Right lung (tissue), 10 donors: ENCODE results near the gene ATF7IP2. TPM values are rescaled to one million over a fixed set of nuclear protein-coding genes. Genes with fewer than 3 reads are reported as not detected.
"Not testable (repeated sequence)": the region's sequence is repeated elsewhere in the genome, so short reads cannot be mapped to it uniquely, and the experiment has no call there.

ENCODE experiments used
- DNase-seq, 2 donors: peaks; one replicate each; pipeline ENCODE4 v3.0.0-alpha.2; 2013
- long read RNA-seq, 8 donors: transcript quantifications; one replicate each; lab custom pipeline, GENCODE V29; 2026
- polyA plus RNA-seq, 5 donors: library from polyadenylated mRNA; unstranded; fragments of 120-200 nt; gene quantifications; one replicate each; pipeline versions ENCODE4 v1.2.1 to v1.2.3, GENCODE V29; 2013; ENCODE audit warnings: inconsistent platforms in 1 of 5, low replicate concordance in 1 of 5; ENCODE audit not compliant: insufficient read length in 5 of 5, insufficient read depth in 1 of 5

The ATF7IP2 gene, protein sequence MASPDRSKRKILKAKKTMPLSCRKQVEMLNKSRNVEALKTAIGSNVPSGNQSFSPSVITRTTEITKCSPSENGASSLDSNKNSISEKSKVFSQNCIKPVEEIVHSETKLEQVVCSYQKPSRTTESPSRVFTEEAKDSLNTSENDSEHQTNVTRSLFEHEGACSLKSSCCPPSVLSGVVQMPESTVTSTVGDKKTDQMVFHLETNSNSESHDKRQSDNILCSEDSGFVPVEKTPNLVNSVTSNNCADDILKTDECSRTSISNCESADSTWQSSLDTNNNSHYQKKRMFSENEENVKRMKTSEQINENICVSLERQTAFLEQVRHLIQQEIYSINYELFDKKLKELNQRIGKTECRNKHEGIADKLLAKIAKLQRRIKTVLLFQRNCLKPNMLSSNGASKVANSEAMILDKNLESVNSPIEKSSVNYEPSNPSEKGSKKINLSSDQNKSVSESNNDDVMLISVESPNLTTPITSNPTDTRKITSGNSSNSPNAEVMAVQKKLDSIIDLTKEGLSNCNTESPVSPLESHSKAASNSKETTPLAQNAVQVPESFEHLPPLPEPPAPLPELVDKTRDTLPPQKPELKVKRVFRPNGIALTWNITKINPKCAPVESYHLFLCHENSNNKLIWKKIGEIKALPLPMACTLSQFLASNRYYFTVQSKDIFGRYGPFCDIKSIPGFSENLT
- 10 to 100 TPM in 4 of 5 donors, 1 to 10 TPM in 1; 8.8 to 14.3 (median 12.8) TPM for polyA plus RNA-seq
- long read RNA-seq, donor 1, partial matches to known transcripts = 272 of 275 reads
- long read RNA-seq, donor 1, other reads (novel, unspliced or antisense) = 0 of 275 reads
- long read RNA-seq, donor 2 = 0 reads
- long read RNA-seq, donor 3, partial matches to known transcripts = 0 of 3 reads
- long read RNA-seq, donor 3, other reads (novel, unspliced or antisense) = 0 of 3 reads
- long read RNA-seq, donor 4 = 0 reads
- long read RNA-seq, donor 5, partial matches to known transcripts = 0 of 5 reads
- long read RNA-seq, donor 5, other reads (novel, unspliced or antisense) = 0 of 5 reads
- long read RNA-seq, donor 6, partial matches to known transcripts = 183 of 186 reads
- long read RNA-seq, donor 6, other reads (novel, unspliced or antisense) = 0 of 186 reads
- long read RNA-seq, donor 7, partial matches to known transcripts = 288 of 289 reads
- long read RNA-seq, donor 7, other reads (novel, unspliced or antisense) = 0 of 289 reads
- long read RNA-seq, donor 8, partial matches to known transcripts = 0 of 2 reads
- long read RNA-seq, donor 8, other reads (novel, unspliced or antisense) = 0 of 2 reads

DNA sequence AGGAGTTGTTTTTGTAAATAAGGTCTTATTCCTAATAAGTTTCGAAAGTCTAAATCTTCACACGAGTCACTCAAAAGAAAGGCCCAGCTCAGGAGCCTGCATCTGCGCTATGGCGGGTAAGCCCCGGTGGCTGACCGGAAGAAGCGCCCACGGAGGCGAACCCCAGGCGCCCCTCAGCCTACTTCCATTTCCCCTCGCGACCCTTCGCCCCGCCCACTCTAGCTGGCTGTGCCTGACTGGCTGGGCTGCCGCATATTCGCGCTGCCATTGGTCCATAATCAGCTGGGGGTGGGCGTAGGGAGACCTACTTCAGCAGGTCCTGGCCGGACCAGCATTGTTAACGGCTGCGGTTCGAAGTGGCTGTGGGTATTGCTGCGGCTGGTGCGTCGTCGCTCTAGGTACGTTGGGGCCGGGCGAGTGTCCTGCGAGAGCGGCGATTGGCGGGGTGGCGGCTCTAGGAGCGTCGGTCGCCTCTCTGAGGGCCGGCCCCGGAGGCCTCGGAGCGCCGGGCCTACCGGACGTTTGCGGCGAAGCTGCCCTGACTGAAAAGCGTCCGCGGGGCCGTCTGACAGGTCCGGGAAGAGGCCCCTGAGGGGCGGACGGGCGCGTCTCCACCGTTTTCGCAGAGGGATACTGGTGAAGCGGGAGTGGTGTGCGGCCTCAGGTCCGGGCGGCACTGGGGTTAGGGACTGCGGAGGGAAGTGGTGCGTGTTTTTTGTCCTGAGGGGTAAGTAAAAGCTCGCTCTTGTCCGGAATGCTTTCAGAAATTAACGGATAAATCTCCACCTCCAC is at the start of gene ATF7IP2:
Gene ATF7IP2 (plus strand): TSS at position 337 of the 792 bp plus-strand sequence. CDS start 44,560 bp downstream, outside the sequence.
- peak; percentile 62 to 71 for DNase-seq

DNA sequence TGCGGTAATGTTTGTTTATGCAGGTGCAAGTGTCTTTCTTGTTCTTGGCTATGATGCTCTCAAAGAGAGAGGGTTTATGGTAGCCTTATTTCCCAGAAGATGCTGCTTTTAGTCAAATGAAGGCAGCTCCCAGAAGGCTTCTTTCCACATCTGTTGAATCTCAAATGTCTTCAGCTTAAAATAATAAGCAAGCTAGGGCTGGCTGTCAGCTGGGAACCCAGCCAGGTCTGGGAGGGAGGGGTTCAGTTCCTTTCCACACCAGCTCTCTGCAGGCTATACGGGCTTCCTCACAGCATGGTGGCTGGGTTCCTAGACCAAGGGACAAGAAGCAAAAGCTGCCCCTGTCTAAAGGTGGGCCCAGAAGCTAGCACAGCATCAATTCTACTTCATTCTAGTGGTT is 47.4 kb upstream of the ATF7IP2 start:
- no peak for DNase-seq

DNA sequence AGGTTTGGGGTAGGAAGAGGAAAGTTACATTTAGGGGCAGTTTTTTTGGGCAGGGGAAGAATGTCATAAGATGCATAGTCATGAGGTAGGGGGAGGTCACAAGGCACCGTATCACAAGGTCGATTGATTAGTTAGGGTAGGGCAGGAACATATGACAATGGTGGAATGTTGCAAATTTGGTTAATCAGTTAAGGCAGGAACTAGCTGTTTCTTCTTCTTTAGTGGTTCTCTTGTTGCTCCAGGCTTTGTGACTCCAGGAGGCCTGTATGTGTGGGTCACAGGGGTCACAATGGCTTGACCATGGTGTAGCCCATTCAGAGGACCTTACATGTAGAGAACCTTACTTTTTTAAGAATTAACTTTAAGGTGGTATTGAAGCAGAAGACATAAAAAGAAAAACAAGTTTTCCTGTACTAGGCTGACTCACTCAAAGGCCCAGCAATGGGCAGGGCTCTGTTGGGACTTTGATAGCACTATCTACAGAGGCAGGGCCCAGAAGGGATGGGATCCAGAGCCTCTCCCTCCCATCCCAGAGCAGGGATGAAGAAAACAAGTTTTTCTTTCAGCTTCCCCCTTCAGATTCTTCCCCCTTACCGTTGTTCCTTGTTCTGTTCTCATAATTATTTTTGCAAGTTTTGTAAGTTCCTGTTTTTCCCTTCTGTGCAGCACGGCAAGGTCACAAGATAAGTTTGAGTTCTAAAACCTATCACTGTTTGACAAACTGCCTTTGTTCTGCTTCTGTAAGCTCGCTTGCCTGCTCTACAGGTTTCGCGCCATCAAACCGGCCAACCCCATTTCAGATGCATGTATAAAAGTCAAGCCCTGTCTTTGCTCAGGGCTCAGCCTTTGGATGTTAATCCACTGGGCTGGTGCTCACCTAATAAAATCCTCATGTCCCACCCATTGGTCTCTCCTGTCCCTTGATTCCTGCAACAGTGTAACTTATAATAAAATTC is 45.8 kb upstream of the ATF7IP2 start:
- DNase-seq = no peak

DNA sequence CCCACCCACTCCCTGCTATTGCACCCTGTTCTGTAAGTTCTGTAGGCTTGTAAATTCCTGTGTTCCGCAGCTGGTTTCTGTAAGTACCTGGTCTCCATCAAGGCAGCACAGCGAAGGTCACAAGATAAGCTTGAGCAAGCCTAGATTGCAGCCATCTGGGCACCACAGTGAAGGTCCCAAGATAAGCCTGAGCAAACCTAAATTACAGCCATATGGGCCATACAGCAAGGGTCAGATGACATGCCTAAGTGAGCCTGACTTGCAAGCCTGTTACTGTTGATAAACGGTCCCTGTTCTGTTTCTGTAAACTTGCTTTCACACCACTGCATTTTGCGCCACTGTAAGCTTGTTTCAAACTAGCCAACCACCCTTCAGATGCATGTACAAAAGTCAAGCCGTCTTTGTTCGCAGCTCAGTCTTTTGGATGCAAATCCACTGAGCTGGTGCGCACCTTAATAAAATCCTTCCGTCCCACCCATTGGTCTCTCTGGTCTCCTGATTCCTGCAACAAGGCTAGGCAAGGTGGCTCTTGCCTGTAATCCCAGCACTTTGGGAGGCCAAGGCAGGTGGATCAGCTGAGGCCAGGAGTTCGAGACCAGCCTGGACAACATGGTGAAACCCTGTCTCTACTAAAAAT is 42.6 kb upstream of the ATF7IP2 start:
- DNase-seq = no peak

DNA sequence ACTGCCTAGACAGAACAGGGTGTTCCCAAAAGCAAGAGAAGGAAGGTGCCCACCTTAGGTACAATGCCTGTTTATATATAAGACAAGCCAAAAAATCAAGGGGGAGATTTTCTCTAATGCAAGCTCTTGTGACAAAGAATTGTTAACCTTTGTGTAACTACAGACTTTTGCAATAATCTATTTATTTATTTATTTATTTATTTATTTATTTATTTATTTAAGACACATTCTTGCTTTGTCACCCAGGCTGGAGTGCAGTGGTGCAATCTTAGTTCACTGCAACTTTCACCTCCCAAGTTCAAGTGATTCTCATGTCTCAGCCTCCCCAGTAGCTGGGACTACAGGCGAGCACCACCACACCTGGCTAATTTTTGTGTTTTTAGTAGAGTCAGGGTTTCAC is 41.2 kb upstream of the ATF7IP2 start:
- not testable (repeated sequence) for DNase-seq

DNA sequence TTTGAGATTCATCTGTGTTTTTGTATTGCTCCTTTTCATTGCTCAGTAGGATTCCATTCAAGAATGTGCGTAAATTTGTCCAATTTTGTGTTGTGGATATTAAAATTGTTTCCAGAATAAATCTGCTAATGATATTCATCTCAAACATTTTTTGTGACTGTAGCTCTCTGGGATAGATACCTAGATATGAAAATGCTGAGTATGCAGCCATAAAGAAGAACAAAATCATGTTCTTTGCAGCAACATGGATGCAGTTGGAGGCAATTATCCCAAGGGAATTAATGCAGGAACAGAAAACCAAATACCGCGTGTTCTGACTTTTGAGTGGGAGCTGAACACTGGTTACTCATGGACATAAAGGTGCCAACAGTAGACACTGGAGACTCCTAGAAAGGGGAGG is 40.2 kb upstream of the ATF7IP2 start:
- no peak for DNase-seq

DNA sequence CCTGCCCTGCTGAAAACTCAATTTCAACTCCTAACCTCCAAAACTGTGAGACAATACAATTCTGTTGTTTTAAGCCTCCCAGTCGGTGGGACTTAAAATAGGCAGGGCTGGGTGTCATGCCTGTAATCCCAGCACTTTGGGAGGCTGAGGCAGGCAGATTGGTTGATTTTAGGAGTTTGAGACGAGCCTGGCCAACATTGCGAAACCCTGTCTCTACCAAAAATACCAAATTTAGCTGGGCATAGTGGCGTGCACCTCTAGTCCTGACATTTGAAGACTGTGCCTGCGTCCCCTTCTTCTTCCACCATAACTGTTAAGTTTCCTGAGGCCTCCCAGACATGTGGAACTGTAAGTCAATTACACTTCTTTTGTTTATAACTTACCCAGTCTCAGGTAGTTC is 36.0 kb upstream of the ATF7IP2 start:
- DNase-seq = no peak

DNA sequence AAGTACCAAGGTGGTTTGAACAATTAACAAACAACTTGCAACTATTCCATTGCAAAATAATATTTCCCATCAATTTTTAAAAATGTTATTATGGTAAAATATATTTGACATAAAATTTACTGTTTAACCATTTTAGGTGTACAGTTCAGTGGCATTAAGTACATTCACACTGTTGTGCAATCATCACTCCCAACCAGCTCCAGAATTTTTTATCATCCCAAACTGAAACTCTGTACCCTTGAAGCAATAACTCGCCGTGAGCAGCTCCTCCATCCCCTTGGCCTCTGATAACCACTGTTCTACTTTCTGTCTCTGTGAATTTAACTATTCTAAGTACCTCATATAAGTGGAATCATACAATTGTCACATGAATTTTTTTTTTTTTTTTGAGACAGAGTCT is 33.6 kb upstream of the ATF7IP2 start:
- DNase-seq = no peak

DNA sequence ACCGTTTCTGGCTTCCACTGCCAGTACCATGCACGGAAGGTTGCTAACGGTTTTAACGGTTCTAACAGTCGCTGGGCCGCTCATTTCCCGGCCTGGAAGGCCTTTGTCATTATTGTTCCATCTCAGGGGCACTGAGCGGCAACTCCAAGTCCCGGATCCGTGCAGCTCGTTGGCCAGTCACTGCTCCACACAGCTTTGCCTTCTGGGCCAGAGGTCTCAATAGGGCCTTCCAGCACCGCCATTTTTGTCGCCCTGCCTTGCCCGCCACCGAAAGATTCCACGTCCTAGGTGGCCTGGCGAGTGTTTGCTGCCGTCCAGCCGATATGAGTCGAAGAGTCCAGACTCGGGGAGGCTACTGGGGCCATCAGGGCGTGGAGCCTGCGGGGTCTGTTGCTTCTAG is 30.3 kb upstream of the ATF7IP2 start:
- no peak for DNase-seq

DNA sequence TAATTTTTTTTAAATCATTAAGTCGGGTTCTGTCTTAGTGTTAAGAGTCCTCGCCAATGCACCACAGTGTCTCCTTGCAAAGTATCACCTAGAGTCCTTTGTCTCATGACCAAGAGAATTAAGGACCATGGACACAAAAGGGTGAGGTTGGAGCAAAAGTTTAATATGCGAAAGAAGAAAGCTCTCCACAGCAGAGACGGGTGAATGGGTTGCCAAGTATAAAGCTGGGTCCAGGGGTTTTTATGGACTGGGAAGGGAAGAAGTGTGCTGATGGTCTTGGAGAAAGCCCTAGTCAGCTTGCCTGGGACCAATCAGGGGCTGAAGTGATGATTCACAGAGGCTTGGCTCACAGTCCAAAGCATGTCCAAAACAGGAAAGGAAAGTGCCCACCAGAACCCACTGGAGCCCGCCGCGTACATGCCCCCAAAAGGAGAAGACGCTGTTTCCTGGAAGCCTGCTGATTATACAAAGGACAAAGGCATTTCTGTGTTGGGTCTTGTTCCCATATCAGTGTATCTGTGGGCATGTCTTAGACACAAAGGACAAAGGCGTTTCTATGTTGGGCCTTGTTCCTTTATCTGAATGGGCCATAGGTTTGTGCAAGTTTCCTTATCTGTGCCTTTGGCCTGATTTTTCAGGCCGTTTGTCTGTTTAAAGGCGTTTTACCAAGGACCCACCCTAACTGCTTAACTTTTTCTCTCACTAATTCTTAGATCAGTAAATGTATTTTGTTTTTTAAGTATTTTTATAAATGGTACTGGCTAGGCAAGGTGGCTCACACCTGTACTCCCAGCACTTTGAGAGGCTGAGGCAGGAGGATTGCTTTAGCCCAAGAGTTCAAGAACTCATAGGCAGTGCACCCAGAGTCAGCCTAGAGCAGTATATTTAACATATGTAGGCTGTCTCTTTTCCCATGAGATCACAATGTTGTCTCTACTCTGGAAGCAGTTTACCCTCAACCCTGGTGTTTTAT is 28.7 kb upstream of the ATF7IP2 start:
- no peak for DNase-seq

DNA sequence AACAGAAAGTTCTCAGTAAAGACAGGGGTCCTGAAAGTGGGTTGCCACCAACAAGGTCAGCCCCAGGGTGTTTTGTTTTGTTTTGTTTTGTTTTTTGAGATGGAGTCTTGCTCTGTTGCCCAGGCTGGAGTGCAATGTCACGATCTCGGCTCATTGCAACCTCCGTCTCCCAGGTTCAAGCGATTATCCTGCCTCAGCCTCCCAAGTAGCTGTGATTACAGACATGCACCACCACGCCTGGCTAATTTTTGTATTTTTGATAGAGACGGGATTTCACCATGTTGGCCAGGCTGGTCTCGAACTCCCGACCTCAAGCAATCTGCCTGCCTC is 24.1 kb upstream of the ATF7IP2 start:
- not testable (repeated sequence) for DNase-seq

DNA sequence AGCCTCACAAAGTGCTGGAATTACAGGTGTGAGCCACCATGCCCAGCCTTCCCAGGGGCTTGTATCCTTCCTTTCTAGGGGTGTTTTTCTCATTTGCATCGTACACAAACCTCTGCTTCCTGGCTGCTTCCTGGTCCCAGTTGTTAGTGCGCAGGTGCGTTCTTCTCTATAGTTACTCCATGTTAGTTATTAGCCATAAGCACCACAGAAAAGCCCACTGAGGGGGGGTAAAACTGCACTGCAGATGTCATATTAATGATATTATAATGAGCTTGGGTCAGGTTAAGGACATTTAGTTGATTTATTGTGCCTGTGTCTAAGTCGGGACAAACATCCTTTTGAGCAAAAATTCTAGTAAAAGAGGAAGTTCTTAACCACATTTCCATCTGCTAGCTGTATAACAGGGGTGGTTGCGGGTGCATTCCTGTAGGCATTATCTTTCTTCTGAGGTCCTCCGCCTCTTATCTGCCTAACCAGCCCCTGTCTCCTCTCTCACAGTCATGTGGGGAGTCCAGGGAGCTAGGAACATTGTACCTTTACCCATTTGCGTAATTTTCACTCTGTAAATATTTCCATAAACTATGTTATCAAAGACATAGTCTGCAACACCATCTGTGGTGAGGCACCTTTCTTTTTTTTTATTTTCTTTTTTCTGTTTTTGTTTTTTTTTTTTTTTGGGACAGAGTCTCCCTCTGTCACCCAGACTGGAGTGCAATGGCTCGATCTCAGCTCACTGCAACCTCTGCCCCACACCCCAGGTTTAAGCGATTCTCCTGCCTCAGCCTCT is 23.6 kb upstream of the ATF7IP2 start:
- no peak for DNase-seq

DNA sequence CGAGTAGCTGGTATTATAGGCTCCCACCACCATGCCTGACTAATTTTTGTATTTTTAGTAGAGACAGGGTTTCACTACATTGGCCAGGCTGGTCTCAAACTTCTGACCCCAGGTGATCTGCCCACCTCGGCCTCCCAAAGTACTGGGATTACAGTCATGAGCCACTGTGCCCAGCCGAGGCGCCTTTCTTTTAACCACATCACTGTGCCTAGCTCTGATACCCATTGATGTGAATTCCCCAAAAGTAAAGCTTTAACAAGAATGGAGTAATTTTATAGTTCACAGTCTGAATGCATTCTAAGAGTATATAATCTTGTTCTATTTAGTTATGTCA is 23.0 kb upstream of the ATF7IP2 start:
- DNase-seq = not testable (repeated sequence)

DNA sequence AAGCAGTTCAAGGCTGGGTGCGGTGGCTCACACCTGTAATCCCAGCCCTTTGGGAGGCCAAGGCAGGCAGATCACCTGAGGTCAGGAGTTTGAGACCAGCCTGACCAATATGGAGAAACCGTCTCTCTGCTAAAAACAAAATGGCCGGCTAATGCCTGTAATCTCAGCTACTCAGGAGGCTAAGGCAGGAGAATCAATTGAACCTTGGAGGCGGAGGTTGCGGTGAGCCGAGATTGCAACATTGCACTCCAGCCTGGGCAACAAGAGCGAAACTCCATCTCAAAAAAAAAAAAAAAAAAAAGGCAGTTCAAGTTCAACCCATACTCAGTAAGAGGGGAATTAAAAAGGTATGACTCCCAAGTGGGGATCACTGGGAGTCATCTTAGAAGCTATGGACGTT is 19.2 kb upstream of the ATF7IP2 start:
- DNase-seq = not testable (repeated sequence)

DNA sequence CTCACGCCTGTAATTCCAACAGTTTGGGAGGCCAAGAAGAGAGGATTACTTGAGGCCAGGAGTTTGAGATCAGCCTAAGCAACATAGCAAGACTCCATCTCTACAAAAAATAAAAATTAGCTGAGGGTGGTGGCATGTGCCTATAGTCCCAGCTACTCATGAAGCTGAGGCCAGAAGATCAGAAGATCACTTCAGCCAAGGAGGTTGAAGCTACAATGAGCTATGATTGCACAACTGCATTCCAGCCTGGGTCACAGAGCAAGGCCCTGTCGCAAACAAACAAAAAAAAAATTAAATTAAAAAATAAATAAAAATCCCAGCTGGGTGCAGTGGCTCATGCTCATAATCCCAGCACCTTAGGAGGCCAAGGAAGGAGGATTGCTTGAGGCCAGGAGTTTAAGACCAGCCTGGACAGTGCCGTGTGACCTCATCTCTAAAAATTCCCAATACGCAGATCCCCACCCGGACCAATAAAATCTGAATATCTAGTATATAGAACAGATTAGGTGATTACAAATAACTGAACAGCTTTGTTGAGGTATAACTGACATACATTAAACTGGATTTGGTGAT is 18.2 kb upstream of the ATF7IP2 start:
- no peak for DNase-seq

DNA sequence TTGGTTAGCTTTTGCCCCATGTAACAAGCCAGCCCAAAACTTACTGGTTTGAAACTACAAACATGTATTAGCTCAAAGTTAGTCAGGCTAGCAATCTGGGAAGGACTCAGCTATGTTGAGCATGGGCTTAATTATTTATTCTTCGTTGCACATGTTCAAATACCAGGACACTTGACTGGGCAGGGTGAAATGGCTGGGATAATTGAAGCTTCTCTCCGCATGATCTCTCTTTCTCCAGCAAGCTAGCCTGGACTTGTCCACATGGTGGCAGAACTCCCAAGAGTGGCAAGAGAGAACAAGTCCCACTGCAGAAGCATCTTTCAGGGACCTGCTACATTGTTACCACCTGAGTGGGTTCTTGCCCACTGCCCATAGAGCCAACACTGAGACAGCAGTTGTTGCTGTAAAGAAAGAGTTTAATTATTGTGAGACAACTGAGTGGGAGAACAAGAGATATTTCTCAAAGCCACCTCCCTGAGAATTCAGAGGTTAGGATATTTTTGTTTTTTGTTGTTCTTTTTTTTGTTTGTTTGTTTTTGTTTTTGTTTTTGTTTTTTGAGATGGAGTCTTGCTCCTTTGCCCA is 16.8 kb upstream of the ATF7IP2 start:
- no peak for DNase-seq
